K562 (cell line): ENCODE measurements around the gene ZFPM1. TPM values are rescaled to one million over a fixed set of nuclear protein-coding genes. Genes with fewer than 3 reads are reported as not detected.

Source experiments
- ATAC-seq: fragments of 200-7000 bp; cut with Tn5 transposase; 3 replicates; pipeline ENCODE4 v1.9.1; 2020; ENCODE audit warnings: moderate library complexity
- BruUV-seq: library from RNA; stranded (reverse); fragments of 400-500 nt; replicated peaks from 2 replicates; lab custom pipeline; 2021; lab: Mats Ljungman, UMichigan
- CTCF ChIA-PET: fragments of 300-600 bp; formaldehyde crosslinking; extraction: SDS; loops from one replicate; lab custom pipeline; 2021; ENCODE audit warnings: low intra/inter-chr PET ratio; lab: Yijun Ruan, JAX
- POLR2A ChIA-PET: fragments of 300-600, 350-650 bp; sonication (Branson Sonifier 250); formaldehyde crosslinking; extraction: SDS; loops from one replicate; lab custom pipeline; 2021; ENCODE audit warnings: antibody characterized with exemption, inconsistent platforms; lab: Yijun Ruan, JAX
- DNase-seq, 4 experiments: peaks; one replicate each; pipeline versions ENCODE4 v3.0.0 to v3.0.0-alpha.2; 2011 to 2018; ENCODE audit warnings: low spot score in 3 of 4, mixed read lengths in 3 of 4; ENCODE audit errors: extremely low read depth in 1 of 4
- FAIRE-seq: peaks from 2 replicates; lab custom pipeline; 2011; peaks lifted over from hg19 to GRCh38; lab: Jason Lieb, UNC
- H2AFZ ChIP-seq: 2 replicates; pipeline ENCODE4 v1.6.0; 2011; ENCODE audit warnings: low read depth, low read length, control low read depth, inconsistent platforms
- H3K27ac ChIP-seq: fragments of 200-600 bp; 3 replicates; pipeline ENCODE4 v1.8.0; 2011; ENCODE audit warnings: low read depth, mild to moderate bottlenecking, control low read depth, inconsistent platforms, low read length, moderate library complexity, mixed read lengths; ENCODE audit errors: extremely low read depth
- H3K27me3 ChIP-seq, 2 experiments: fragments of 300-600 bp in 1 of 2; 2 replicates in 1 of 2; 3 replicates in 1 of 2; pipeline versions ENCODE4 v1.6.0 to v1.8.0; 2011; ENCODE audit warnings: inconsistent platforms in 2 of 2, low read length in 2 of 2, mild to moderate bottlenecking in 1 of 2, mixed read lengths in 1 of 2, moderate library complexity in 1 of 2; ENCODE audit not compliant: control insufficient read depth in 2 of 2, insufficient read depth in 2 of 2
- H3K36me3 ChIP-seq: fragments of 300-600 bp; 3 replicates; pipeline ENCODE4 v1.8.0; 2011; ENCODE audit warnings: mild to moderate bottlenecking, low read length, inconsistent platforms; ENCODE audit not compliant: control insufficient read depth, insufficient read depth
- H3K4me1 ChIP-seq, 2 experiments: fragments of 200-600 bp in 1 of 2; replicated peaks in 1 of 2; 2 replicates in 1 of 2; 3 replicates in 1 of 2; pipeline versions ENCODE4 v1.5.1 to v1.8.0; 2011; ENCODE audit warnings: inconsistent platforms in 2 of 2, low read length in 2 of 2, mild to moderate bottlenecking in 1 of 2, mixed read lengths in 1 of 2, moderate library complexity in 1 of 2; ENCODE audit not compliant: control insufficient read depth in 2 of 2, insufficient read depth in 2 of 2
- H3K4me2 ChIP-seq: 2 replicates; pipeline ENCODE4 v1.6.1; 2011; ENCODE audit warnings: low read length, control low read depth, inconsistent platforms, mixed read lengths; ENCODE audit not compliant: insufficient read depth
- H3K4me3 ChIP-seq: fragments of 200-600 bp; sonication (generic), shearing (Covaris generic); 2 replicates; pipeline ENCODE4 v1.5.1; 2016; ENCODE audit warnings: control low read depth, inconsistent platforms
- H3K79me2 ChIP-seq: fragments of 200-600 bp; 3 replicates; pipeline ENCODE4 v1.8.0; 2011; ENCODE audit warnings: low read length, inconsistent platforms; ENCODE audit not compliant: control insufficient read depth, insufficient read depth
- H3K9ac ChIP-seq, 2 experiments: 2 replicates each; pipeline versions ENCODE4 v1.6.0 to v1.6.1; 2011; ENCODE audit warnings: low read depth in 2 of 2, low read length in 2 of 2, control low read depth in 1 of 2, inconsistent platforms in 1 of 2, mild to moderate bottlenecking in 1 of 2, mixed read lengths in 1 of 2; ENCODE audit not compliant: insufficient read depth in 1 of 2
- H3K9me1 ChIP-seq: one replicate; pipeline ENCODE4 v1.6.0; 2011; ENCODE audit warnings: inconsistent platforms, mild to moderate bottlenecking, low read length, moderate library complexity; ENCODE audit not compliant: control insufficient read depth, insufficient read depth
- H3K9me3 ChIP-seq: replicated peaks from 2 replicates; pipeline ENCODE4 v1.5.1; 2011; ENCODE audit warnings: low read depth, low read length, inconsistent platforms; ENCODE audit not compliant: control insufficient read depth, insufficient read depth
- H4K20me1 ChIP-seq: replicated peaks from 2 replicates; pipeline ENCODE4 v1.6.1; 2011; ENCODE audit warnings: low read length, inconsistent platforms, mixed read lengths; ENCODE audit not compliant: control insufficient read depth, insufficient read depth
- ESRRA ChIP-seq: fragments of 450-650 bp; IDR thresholded peaks from 2 replicates; pipeline ENCODE4 v1.6.1; 2014; ENCODE audit warnings: low read depth, mild to moderate bottlenecking, moderate library complexity, borderline replicate concordance
- FOXA3 ChIP-seq, 2 experiments: fragments of 450-650 bp in 1 of 2; sonication (generic) in 1 of 2; formaldehyde crosslinking; IDR thresholded peaks in 1 of 2; conservative IDR thresholded peaks in 1 of 2; 2 replicates each; pipeline versions ENCODE4 v1.4.0 to v1.8.0; 2020 to 2022; ENCODE audit warnings: mild to moderate bottlenecking in 2 of 2, missing genetic modification reagents in 1 of 2
- HNRNPH1 ChIP-seq: fragments of 200-400 bp; formaldehyde crosslinking; optimal IDR thresholded peaks from 2 replicates; pipeline ENCODE3; 2017; ENCODE audit warnings: low read depth, mild to moderate bottlenecking, low read length, moderate library complexity
- KAT8 ChIP-seq: fragments of 450-650 bp; IDR thresholded peaks from 2 replicates; pipeline ENCODE4 v1.6.1; 2016; ENCODE audit warnings: low read depth, mild to moderate bottlenecking
- LCOR ChIP-seq: sonication (generic); formaldehyde crosslinking; IDR thresholded peaks from 2 replicates; pipeline ENCODE4 v1.8.0; 2022; ENCODE audit warnings: mild to moderate bottlenecking, missing genetic modification reagents
- MAX ChIP-seq: sonication (generic); formaldehyde crosslinking; IDR thresholded peaks from 2 replicates; pipeline ENCODE4 v1.9.0; 2022; ENCODE audit warnings: mild to moderate bottlenecking, missing genetic modification reagents
- MCM3 ChIP-seq: fragments of 450-650 bp; IDR thresholded peaks from 2 replicates; pipeline ENCODE4 v1.6.1; 2016
- PTBP1 ChIP-seq: fragments of 200-400 bp; formaldehyde crosslinking; IDR thresholded peaks from 2 replicates; pipeline ENCODE4 v1.6.1; 2017; ENCODE audit warnings: low read depth, low read length
- RBFOX2 ChIP-seq: fragments of 200-400 bp; formaldehyde crosslinking; IDR thresholded peaks from 2 replicates; pipeline ENCODE4 v1.6.1; 2017; ENCODE audit warnings: low read depth, mild to moderate bottlenecking, low read length, moderate library complexity
- ZNF253 ChIP-seq: fragments of 250-450 bp; sonication (Bioruptor Pico); conservative IDR thresholded peaks from 2 replicates; pipeline ENCODE4 v1.6.1; 2021; ENCODE audit warnings: mild to moderate bottlenecking
- ZNF77 ChIP-seq: fragments of 250-450 bp; sonication (Bioruptor Pico); IDR thresholded peaks from 2 replicates; pipeline ENCODE4 v1.5.0; 2020
- WGBS: fragments of 100-300 bp; shearing (Covaris generic); methylation state at CpG from one replicate; pipeline ENCODE4 v1.1.6; 2016; ENCODE audit warnings: low coverage, mixed read lengths; ENCODE audit not compliant: insufficient coverage; ENCODE audit errors: missing lambda C conversion rate; 5-methylcytosine and 5-hydroxymethylcytosine counted together
- in situ Hi-C: fragments of 300-500 bp; cut with MboI; formaldehyde crosslinking; loops from 4 replicates; pipeline ENCODE4 v1.15.0; 2018; ENCODE audit warnings: inconsistent platforms, mixed read lengths
- intact Hi-C: fragments of 100-400 bp; cut with micrococcal nuclease; formaldehyde crosslinking; loops from 2 replicates; pipeline ENCODE4 v1.14.2; 2022
- polyA plus RNA-seq, 8 experiments: library from polyadenylated mRNA; depleted of rRNA in 4 of 8; stranded (reverse) in 5 of 8; unstranded in 3 of 8; fragments of >200 nt; fragmentation: Nextera tagmentation in 2 of 8; fragmentation: Illumina TruSeq in 1 of 8; extraction: Ambion mirVana in 2 of 8; extraction: Trizol in 1 of 8; gene quantifications; 2 replicates each; pipeline versions ENCODE4 v1.2.1 to v1.2.3, GENCODE V29; 2011 to 2014; ENCODE audit warnings: inconsistent platforms in 1 of 8, missing spikeins in 1 of 8
- total RNA-seq, 7 experiments: library from RNA; depleted of rRNA in 6 of 7; stranded (reverse); fragments of >200 nt in 6 of 7; fragmentation: Illumina TruSeq in 2 of 7; extraction: Trizol in 2 of 7; gene quantifications; 2 replicates each; pipeline versions ENCODE4 v1.2.1 to v1.2.3, GENCODE V29; 2011 to 2021; ENCODE audit warnings: low replicate concordance in 1 of 7
- TF ChIP-seq, protein P1 (sequence below): fragments of 450-650 bp; IDR thresholded peaks from 2 replicates; pipeline ENCODE4 v1.6.1; 2016; ENCODE audit warnings: mild to moderate bottlenecking, moderate library complexity

The ZFPM1 gene
- total and polyA plus RNA-seq, 9 of the 15 experiments (the other 6 are each of a cell fraction or from before 2014, with no cell fraction given) = 0.03 to 35.9 (median 1.4) TPM

GRCh38 chr16:88463411-88463810 lies 10.3 kb downstream of the ZFPM1 start:
- Histone ChIP-seq H3K4me3 (no peak overlapping the region), H3K27ac (peak overlapping the region; percentile 20; the same call in 1 of the 3 replicates), H3K79me2 (peaks cover 98% of the 10 kb centered on the region), H4K20me1 (peaks cover 85% of the 10 kb centered on the region), H3K4me2 (peak overlapping the region; percentile 4; the same call in 1 of the 2 replicates), H3K9ac (peak overlapping the region in 1 of 2 experiments; percentile 85; a peak in 2 of 4 replicates), H3K9me3 (no peaks in the 10 kb centered on the region), H3K27me3 (no peaks in the 10 kb centered on the region), H2AFZ (no peak overlapping the region), H3K9me1 (peaks cover 11% of the 10 kb centered on the region), H3K36me3 (peaks cover 49% of the 10 kb centered on the region; the same call in 2 of the 3 replicates), H3K4me1 (peaks cover 96 to 99% of the 10 kb centered on the region in 2 experiments)
- in situ Hi-C loops = no loop called here
- BruUV-seq = no TSS peak
- intact Hi-C loops = no loop called here
- CTCF ChIA-PET = interaction anchor here (1.3 kb wide), 1 partner anchor 67 kb away, joined by 3 read pairs; no protein-coding TSS in a partner anchor
- WGBS = 80% methylated on average over 16 of the region's 16 CpGs
- FAIRE-seq (no peak), DNase-seq (no peak), ATAC-seq (no peak)
- POLR2A ChIA-PET = no interaction called here
- TF ChIP-seq RBFOX2 (0 out of 2 replicates have a peak, but pooled peaks have one; percentile 24), MCM3 (no peak), LCOR (CRISPR knock-in tag) (no peak), HNRNPH1 (no peak), KAT8 (no peak), MAX (CRISPR knock-in tag) (no peak), ZNF253 (CRISPR knock-in tag) (no peak), ZNF77 (CRISPR knock-in tag) (no peak), PTBP1 (peak; percentile 80; the same call in 1 of the 2 replicates), FOXA3 (CRISPR knock-in tag; conservative IDR thresholded peaks at IDR 0.05 in 1 of 2, IDR thresholded peaks at IDR 0.05 in 1 of 2) (no peak), ESRRA (0 out of 2 replicates have a peak, but pooled peaks have one; percentile 20)
- TF ChIP-seq, protein P1, sequence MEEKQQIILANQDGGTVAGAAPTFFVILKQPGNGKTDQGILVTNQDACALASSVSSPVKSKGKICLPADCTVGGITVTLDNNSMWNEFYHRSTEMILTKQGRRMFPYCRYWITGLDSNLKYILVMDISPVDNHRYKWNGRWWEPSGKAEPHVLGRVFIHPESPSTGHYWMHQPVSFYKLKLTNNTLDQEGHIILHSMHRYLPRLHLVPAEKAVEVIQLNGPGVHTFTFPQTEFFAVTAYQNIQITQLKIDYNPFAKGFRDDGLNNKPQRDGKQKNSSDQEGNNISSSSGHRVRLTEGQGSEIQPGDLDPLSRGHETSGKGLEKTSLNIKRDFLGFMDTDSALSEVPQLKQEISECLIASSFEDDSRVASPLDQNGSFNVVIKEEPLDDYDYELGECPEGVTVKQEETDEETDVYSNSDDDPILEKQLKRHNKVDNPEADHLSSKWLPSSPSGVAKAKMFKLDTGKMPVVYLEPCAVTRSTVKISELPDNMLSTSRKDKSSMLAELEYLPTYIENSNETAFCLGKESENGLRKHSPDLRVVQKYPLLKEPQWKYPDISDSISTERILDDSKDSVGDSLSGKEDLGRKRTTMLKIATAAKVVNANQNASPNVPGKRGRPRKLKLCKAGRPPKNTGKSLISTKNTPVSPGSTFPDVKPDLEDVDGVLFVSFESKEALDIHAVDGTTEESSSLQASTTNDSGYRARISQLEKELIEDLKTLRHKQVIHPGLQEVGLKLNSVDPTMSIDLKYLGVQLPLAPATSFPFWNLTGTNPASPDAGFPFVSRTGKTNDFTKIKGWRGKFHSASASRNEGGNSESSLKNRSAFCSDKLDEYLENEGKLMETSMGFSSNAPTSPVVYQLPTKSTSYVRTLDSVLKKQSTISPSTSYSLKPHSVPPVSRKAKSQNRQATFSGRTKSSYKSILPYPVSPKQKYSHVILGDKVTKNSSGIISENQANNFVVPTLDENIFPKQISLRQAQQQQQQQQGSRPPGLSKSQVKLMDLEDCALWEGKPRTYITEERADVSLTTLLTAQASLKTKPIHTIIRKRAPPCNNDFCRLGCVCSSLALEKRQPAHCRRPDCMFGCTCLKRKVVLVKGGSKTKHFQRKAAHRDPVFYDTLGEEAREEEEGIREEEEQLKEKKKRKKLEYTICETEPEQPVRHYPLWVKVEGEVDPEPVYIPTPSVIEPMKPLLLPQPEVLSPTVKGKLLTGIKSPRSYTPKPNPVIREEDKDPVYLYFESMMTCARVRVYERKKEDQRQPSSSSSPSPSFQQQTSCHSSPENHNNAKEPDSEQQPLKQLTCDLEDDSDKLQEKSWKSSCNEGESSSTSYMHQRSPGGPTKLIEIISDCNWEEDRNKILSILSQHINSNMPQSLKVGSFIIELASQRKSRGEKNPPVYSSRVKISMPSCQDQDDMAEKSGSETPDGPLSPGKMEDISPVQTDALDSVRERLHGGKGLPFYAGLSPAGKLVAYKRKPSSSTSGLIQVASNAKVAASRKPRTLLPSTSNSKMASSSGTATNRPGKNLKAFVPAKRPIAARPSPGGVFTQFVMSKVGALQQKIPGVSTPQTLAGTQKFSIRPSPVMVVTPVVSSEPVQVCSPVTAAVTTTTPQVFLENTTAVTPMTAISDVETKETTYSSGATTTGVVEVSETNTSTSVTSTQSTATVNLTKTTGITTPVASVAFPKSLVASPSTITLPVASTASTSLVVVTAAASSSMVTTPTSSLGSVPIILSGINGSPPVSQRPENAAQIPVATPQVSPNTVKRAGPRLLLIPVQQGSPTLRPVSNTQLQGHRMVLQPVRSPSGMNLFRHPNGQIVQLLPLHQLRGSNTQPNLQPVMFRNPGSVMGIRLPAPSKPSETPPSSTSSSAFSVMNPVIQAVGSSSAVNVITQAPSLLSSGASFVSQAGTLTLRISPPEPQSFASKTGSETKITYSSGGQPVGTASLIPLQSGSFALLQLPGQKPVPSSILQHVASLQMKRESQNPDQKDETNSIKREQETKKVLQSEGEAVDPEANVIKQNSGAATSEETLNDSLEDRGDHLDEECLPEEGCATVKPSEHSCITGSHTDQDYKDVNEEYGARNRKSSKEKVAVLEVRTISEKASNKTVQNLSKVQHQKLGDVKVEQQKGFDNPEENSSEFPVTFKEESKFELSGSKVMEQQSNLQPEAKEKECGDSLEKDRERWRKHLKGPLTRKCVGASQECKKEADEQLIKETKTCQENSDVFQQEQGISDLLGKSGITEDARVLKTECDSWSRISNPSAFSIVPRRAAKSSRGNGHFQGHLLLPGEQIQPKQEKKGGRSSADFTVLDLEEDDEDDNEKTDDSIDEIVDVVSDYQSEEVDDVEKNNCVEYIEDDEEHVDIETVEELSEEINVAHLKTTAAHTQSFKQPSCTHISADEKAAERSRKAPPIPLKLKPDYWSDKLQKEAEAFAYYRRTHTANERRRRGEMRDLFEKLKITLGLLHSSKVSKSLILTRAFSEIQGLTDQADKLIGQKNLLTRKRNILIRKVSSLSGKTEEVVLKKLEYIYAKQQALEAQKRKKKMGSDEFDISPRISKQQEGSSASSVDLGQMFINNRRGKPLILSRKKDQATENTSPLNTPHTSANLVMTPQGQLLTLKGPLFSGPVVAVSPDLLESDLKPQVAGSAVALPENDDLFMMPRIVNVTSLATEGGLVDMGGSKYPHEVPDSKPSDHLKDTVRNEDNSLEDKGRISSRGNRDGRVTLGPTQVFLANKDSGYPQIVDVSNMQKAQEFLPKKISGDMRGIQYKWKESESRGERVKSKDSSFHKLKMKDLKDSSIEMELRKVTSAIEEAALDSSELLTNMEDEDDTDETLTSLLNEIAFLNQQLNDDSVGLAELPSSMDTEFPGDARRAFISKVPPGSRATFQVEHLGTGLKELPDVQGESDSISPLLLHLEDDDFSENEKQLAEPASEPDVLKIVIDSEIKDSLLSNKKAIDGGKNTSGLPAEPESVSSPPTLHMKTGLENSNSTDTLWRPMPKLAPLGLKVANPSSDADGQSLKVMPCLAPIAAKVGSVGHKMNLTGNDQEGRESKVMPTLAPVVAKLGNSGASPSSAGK = no peak
